Measurements from ENCODE around the gene SUSD3. TPM values are rescaled to one million over a fixed set of nuclear protein-coding genes. Genes with fewer than 3 reads are reported as not detected.

SUSD3 gene
- total and polyA plus RNA-seq, 2 donors (not counting 1 experiment from before 2014, with no cell fraction given): 0.17 to 4.6 TPM

DNA sequence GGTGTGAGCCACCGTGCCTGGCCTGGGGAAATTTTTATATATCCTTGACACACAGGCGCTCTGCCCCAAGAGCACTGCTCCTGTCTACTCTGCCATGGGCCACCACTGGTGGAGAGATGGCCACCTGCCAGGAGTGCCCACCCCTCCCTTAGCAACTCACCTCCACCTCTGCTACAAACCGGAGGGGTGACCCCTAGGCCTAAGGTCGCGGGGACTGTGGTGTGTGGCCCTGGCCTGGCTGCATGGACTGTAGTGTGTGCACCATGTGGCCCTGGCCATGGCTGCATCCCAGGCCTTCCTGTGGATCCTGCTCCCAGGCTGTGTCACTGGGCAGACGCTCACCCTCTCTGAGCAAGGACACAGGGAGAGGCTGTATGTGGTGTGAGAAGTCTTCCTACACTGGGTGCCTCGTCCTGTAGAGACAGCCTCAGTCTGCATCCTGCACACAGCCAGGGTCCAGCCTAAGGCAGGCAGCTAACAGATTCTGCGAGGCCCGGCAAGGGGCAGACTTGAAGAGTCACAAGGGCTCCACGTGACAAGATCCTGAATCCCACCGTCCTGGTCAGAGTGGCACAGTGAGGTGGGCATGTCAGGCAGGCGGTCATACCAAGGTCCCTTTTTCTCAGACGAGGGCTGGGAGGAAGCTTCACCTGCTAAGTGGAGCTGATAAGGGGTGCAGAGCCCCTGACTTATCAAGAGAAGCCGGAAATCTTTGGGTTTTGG lies 65.2 kb downstream of the SUSD3 start:
- Histone ChIP-seq H3K9ac (ENCODE audit: insufficient read depth, low read length) (no peak overlapping the region), H4K20me1 (ENCODE audit: control insufficient read depth, extremely low read depth, insufficient read depth, low read length) (no peaks in the 10 kb centered on the region), H3K4me2 (ENCODE audit: extremely low read depth, insufficient read depth, low read length) (no peak overlapping the region), H3K4me1 (ENCODE audit: control insufficient read depth, extremely low read depth, insufficient read depth, low read length) (peaks cover 5% of the 10 kb centered on the region), H2AFZ (ENCODE audit: low read length) (no peak overlapping the region), H3K79me2 (ENCODE audit: control insufficient read depth, insufficient read depth, low read length) (no peaks in the 10 kb centered on the region), H3K36me3 (ENCODE audit: control insufficient read depth, insufficient read depth, low read length) (peaks cover 2% of the 10 kb centered on the region), H3K27ac (ENCODE audit: insufficient read depth, low read length) (no peak overlapping the region), H3K4me3 (replicated peaks in 1 of 4; ENCODE audit: control extremely low read depth in 1 of 4, insufficient read depth in 1 of 4, low read depth in 3 of 4, low read length in 4 of 4) (no peak overlapping the region), H3K27me3 (ENCODE audit: control insufficient read depth, insufficient read depth, low read length) (no peaks in the 10 kb centered on the region), H3K9me3 (ENCODE audit: control insufficient read depth, insufficient read depth, low read depth, low read length) (no peaks in the 10 kb centered on the region)
- no peak for DNase-seq (ENCODE audit: low read depth in 2 of 2)
- TF ChIP-seq, protein P1, sequence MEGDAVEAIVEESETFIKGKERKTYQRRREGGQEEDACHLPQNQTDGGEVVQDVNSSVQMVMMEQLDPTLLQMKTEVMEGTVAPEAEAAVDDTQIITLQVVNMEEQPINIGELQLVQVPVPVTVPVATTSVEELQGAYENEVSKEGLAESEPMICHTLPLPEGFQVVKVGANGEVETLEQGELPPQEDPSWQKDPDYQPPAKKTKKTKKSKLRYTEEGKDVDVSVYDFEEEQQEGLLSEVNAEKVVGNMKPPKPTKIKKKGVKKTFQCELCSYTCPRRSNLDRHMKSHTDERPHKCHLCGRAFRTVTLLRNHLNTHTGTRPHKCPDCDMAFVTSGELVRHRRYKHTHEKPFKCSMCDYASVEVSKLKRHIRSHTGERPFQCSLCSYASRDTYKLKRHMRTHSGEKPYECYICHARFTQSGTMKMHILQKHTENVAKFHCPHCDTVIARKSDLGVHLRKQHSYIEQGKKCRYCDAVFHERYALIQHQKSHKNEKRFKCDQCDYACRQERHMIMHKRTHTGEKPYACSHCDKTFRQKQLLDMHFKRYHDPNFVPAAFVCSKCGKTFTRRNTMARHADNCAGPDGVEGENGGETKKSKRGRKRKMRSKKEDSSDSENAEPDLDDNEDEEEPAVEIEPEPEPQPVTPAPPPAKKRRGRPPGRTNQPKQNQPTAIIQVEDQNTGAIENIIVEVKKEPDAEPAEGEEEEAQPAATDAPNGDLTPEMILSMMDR (conservative IDR thresholded peaks at IDR 0.05 in 1 of 2, IDR thresholded peaks at IDR 0.05 in 1 of 2; ENCODE audit: low read depth in 1 of 2, low read length in 2 of 2): no peak
- TF ChIP-seq EZH2 (IDR thresholded peaks at IDR 0.05; ENCODE audit: low read length, missing control alignments): no peak

DNA sequence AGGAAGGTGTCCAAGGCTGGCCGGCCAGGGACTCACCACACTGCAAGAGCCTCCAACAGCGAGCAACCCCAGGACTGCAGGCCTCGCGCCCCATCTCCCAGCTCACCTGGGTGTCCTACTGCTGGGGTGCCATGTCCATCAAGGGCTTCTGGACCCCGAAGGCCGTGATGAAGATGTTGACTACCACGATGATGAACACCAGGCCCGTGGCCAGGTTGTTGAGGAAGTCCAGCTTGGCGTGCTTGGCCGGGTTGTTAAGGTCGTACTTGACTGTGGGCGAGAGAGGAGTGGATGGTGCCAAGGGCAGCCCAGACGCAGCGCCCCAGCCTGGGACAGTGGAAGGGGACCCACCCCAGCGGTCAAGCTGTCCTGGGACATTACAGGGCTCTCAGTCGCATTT lies 66.3 kb downstream of the SUSD3 start:
- no peak overlapping the region for H3K9ac ChIP-seq (ENCODE audit: insufficient read depth, low read length)
- TF ChIP-seq, protein P1 (conservative IDR thresholded peaks at IDR 0.05 in 1 of 2, IDR thresholded peaks at IDR 0.05 in 1 of 2; ENCODE audit: low read depth in 1 of 2, low read length in 2 of 2): no peak
- no peak for TF ChIP-seq EZH2 (IDR thresholded peaks at IDR 0.05; ENCODE audit: low read length, missing control alignments)
- H3K4me1 ChIP-seq (ENCODE audit: control insufficient read depth, extremely low read depth, insufficient read depth, low read length): peaks cover 2% of the 10 kb centered on the region
- peaks cover 2% of the 10 kb centered on the region for H3K36me3 ChIP-seq (ENCODE audit: control insufficient read depth, insufficient read depth, low read length)
- no peaks in the 10 kb centered on the region for H4K20me1 ChIP-seq (ENCODE audit: control insufficient read depth, extremely low read depth, insufficient read depth, low read length)
- H3K27ac ChIP-seq (ENCODE audit: insufficient read depth, low read length): no peak overlapping the region
- no peak overlapping the region for H3K4me3 ChIP-seq (replicated peaks in 1 of 4; ENCODE audit: control extremely low read depth in 1 of 4, insufficient read depth in 1 of 4, low read depth in 3 of 4, low read length in 4 of 4)
- H3K27me3 ChIP-seq (ENCODE audit: control insufficient read depth, insufficient read depth, low read length): no peaks in the 10 kb centered on the region
- H2AFZ ChIP-seq (ENCODE audit: low read length): no peak overlapping the region
- no peaks in the 10 kb centered on the region for H3K79me2 ChIP-seq (ENCODE audit: control insufficient read depth, insufficient read depth, low read length)
- H3K9me3 ChIP-seq (ENCODE audit: control insufficient read depth, insufficient read depth, low read depth, low read length): no peaks in the 10 kb centered on the region
- no peak for DNase-seq (ENCODE audit: low read depth in 2 of 2)
- H3K4me2 ChIP-seq (ENCODE audit: extremely low read depth, insufficient read depth, low read length): no peak overlapping the region

DNA sequence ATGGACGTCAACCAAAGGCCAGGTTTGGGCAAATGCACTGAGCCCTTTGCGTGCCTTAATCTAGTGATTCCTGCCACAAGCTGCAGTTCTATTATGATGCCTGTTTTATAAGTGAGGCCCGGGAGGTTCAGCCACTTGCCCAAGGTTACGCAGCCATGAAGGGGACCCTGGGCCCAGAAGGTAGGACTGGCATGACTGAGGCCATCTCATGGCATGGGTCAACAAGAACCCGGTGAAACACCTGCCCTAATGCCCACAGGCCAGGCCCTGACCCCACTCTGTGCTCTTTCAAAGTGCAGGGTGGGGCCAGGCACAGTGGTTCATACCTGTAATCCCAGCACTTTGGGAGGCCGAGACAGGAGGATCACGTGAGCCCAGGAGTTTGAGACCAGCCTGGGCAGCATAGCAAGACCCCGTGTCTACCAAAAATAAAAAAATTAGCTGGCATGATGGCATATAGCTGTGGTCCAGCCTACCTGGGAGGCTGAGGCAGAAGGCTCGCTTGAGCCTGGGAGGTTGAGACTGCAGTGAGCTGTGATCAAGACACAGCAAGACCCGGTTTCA lies 66.9 kb downstream of the SUSD3 start:
- H3K79me2 ChIP-seq (ENCODE audit: control insufficient read depth, insufficient read depth, low read length): no peaks in the 10 kb centered on the region
- H3K4me2 ChIP-seq (ENCODE audit: extremely low read depth, insufficient read depth, low read length): no peak overlapping the region
- TF ChIP-seq, protein P1 (conservative IDR thresholded peaks at IDR 0.05 in 1 of 2, IDR thresholded peaks at IDR 0.05 in 1 of 2; ENCODE audit: low read depth in 1 of 2, low read length in 2 of 2): no peak
- no peak for TF ChIP-seq EZH2 (IDR thresholded peaks at IDR 0.05; ENCODE audit: low read length, missing control alignments)
- H3K4me1 ChIP-seq (ENCODE audit: control insufficient read depth, extremely low read depth, insufficient read depth, low read length): no peaks in the 10 kb centered on the region
- H2AFZ ChIP-seq (ENCODE audit: low read length): no peak overlapping the region
- no peak overlapping the region for H3K9ac ChIP-seq (ENCODE audit: insufficient read depth, low read length)
- no peaks in the 10 kb centered on the region for H3K27me3 ChIP-seq (ENCODE audit: control insufficient read depth, insufficient read depth, low read length)
- H3K4me3 ChIP-seq (replicated peaks in 1 of 4; ENCODE audit: control extremely low read depth in 1 of 4, insufficient read depth in 1 of 4, low read depth in 3 of 4, low read length in 4 of 4): no peak overlapping the region
- peaks cover 2% of the 10 kb centered on the region for H3K36me3 ChIP-seq (ENCODE audit: control insufficient read depth, insufficient read depth, low read length)
- H3K27ac ChIP-seq (ENCODE audit: insufficient read depth, low read length): no peak overlapping the region
- no peaks in the 10 kb centered on the region for H4K20me1 ChIP-seq (ENCODE audit: control insufficient read depth, extremely low read depth, insufficient read depth, low read length)
- H3K9me3 ChIP-seq (ENCODE audit: control insufficient read depth, insufficient read depth, low read depth, low read length): no peaks in the 10 kb centered on the region
- DNase-seq (ENCODE audit: low read depth in 2 of 2): no peak
